ENCODE results near the gene PDE6G.
"Not testable (repeated sequence)": the region's sequence is repeated elsewhere in the genome, so short reads cannot be mapped to it uniquely, and the experiment has no call there.

Gene PDE6G

GRCh38 chr17:81635431-81635830 is 20.9 kb downstream of the PDE6G start:
- no peak for DNase-seq (ENCODE audit: low read depth, low spot score)

GRCh38 chr17:81631482-81631881 is 24.9 kb downstream of the PDE6G start:
- no peak for DNase-seq (ENCODE audit: low read depth, low spot score)

GRCh38 chr17:81630274-81630673 is 26.1 kb downstream of the PDE6G start:
- DNase-seq (ENCODE audit: low read depth, low spot score): no peak

GRCh38 chr17:81621494-81622130 is 34.7 kb downstream of the PDE6G start:
- DNase-seq (ENCODE audit: low read depth, low spot score): no peak

- DNase-seq (ENCODE audit: low read depth, low spot score): not testable (repeated sequence)
Observed at GRCh38 chr17:81618307-81618706, 38.0 kb downstream of the PDE6G start.

- no peak for DNase-seq (ENCODE audit: low read depth, low spot score)
Observed at GRCh38 chr17:81616877-81617276, 39.5 kb downstream of the PDE6G start.

GRCh38 chr17:81615401-81615930 is 40.9 kb downstream of the PDE6G start:
- no peak for DNase-seq (ENCODE audit: low read depth, low spot score)

GRCh38 chr17:81612172-81612970 is 44.0 kb downstream of the PDE6G start:
- no peak for DNase-seq (ENCODE audit: low read depth, low spot score)

GRCh38 chr17:81609541-81610311 is 46.6 kb downstream of the PDE6G start:
- DNase-seq (ENCODE audit: low read depth, low spot score): no peak

GRCh38 chr17:81608605-81609004 is 47.7 kb downstream of the PDE6G start:
- DNase-seq (ENCODE audit: low read depth, low spot score): no peak

GRCh38 chr17:81608082-81608481 is 48.3 kb downstream of the PDE6G start:
- DNase-seq (ENCODE audit: low read depth, low spot score): no peak

- no peak for DNase-seq (ENCODE audit: low read depth, low spot score)
Observed at GRCh38 chr17:81607431-81607830, 48.9 kb downstream of the PDE6G start.

- DNase-seq (ENCODE audit: low read depth, low spot score): no peak
Observed at GRCh38 chr17:81603846-81604610, 52.3 kb downstream of the PDE6G start.

- peak; percentile 57 for DNase-seq (ENCODE audit: low read depth, low spot score)
Observed at GRCh38 chr17:81601525-81602120, 54.7 kb downstream of the PDE6G start.

Measured in smooth muscle cell of the brain vasculature (primary cell).